ENCODE measurements around the gene SLC6A17. TPM values are rescaled to one million over a fixed set of nuclear protein-coding genes. Genes with fewer than 3 reads are reported as not detected.

Gene SLC6A17
- total and polyA plus RNA-seq, 2 donors (not counting 1 experiment from before 2014, with no cell fraction given) = not detected

- H3K9me3 ChIP-seq (ENCODE audit: control extremely low read depth in 1 of 3, control insufficient read depth in 2 of 3, insufficient read depth in 1 of 3, low read length in 2 of 3) = no peaks in the 10 kb centered on the region
- Mint-ChIP-seq H3K27me3 (no peaks in the 10 kb centered on the region), H3K27ac (no peak overlapping the region), H3K4me1 (peaks cover 6% of the 10 kb centered on the region), H3K9me3 (ENCODE audit: insufficient read depth) (no peaks in the 10 kb centered on the region), H3K4me3 (no peak overlapping the region)
- no peak overlapping the region for H2AFZ ChIP-seq (ENCODE audit: insufficient read depth, low read depth, low read length, poor library complexity, severe bottlenecking)
- ChIA-PET CTCF (interaction anchor here (1.2 to 24.7 kb wide), 6 partner anchors 9 to 297 kb away, joined by 3 to 838 read pairs (median 268); partner anchors contain the start of genes PROK1 and RBM15), POLR2A (no interaction called here)
- no peaks in the 10 kb centered on the region for H4K20me1 ChIP-seq (ENCODE audit: control insufficient read depth, insufficient read depth, low read length, poor library complexity, severe bottlenecking)
- H3K9ac ChIP-seq (ENCODE audit: low read length) = no peak overlapping the region
- no peak overlapping the region for H3K4me3 ChIP-seq (ENCODE audit: control extremely low read depth in 1 of 5, extremely low read depth in 1 of 5, insufficient read depth in 1 of 5, low read depth in 2 of 5, low read length in 4 of 5)
- intact Hi-C loops (cut with micrococcal nuclease) = no loop called here
- H3K79me2 ChIP-seq (ENCODE audit: control insufficient read depth, insufficient read depth, low read length) = no peaks in the 10 kb centered on the region
- no peak overlapping the region for H3K4me2 ChIP-seq (replicated peaks; ENCODE audit: low read depth, low read length, poor library complexity, severe bottlenecking)
- ATAC-seq (ENCODE audit: low read depth) = no peak
- WGBS (ENCODE audit: insufficient coverage) = no CpG with 5 or more reads among the region's 2 CpGs
- peaks cover 3 to 7% of the 10 kb centered on the region in 2 donors for H3K4me1 ChIP-seq (ENCODE audit: control insufficient read depth in 2 of 2, insufficient read depth in 2 of 2, low read length in 2 of 2)
- H3K36me3 ChIP-seq (replicated peaks in 1 of 2; ENCODE audit: control extremely low read depth in 1 of 2, control insufficient read depth in 1 of 2, extremely low read depth in 1 of 2, insufficient read depth in 2 of 2, low read length in 1 of 2) = no peaks in the 10 kb centered on the region
- no peak for TF ChIP-seq EZH2 (IDR thresholded peaks at IDR 0.05; ENCODE audit: borderline replicate concordance, insufficient read depth, low read depth, low read length, poor library complexity, severe bottlenecking)
- TF ChIP-seq CTCF (IDR thresholded peaks at IDR 0.05) = no peak
- DNase-seq = no peak
- H3K27ac ChIP-seq (ENCODE audit: low read length in 2 of 2) = no peak overlapping the region
- no peaks in the 10 kb centered on the region for H3K27me3 ChIP-seq (replicated peaks in 1 of 4; ENCODE audit: control extremely low read depth in 1 of 4, control insufficient read depth in 3 of 4, insufficient read depth in 4 of 4, low read length in 3 of 4)
These were observed 49.9 kb downstream of the SLC6A17 start for GRCh38 chr1:110200190-110200589.

- Histone ChIP-seq H2AFZ (ENCODE audit: insufficient read depth, low read depth, low read length, poor library complexity, severe bottlenecking) (no peak overlapping the region), H3K9me3 (ENCODE audit: control extremely low read depth in 1 of 3, control insufficient read depth in 2 of 3, insufficient read depth in 1 of 3, low read length in 2 of 3) (no peaks in the 10 kb centered on the region), H4K20me1 (ENCODE audit: control insufficient read depth, insufficient read depth, low read length, poor library complexity, severe bottlenecking) (no peaks in the 10 kb centered on the region), H3K36me3 (replicated peaks in 1 of 2; ENCODE audit: control extremely low read depth in 1 of 2, control insufficient read depth in 1 of 2, extremely low read depth in 1 of 2, insufficient read depth in 2 of 2, low read length in 1 of 2) (no peaks in the 10 kb centered on the region), H3K27me3 (replicated peaks in 1 of 4; ENCODE audit: control extremely low read depth in 1 of 4, control insufficient read depth in 3 of 4, insufficient read depth in 4 of 4, low read length in 3 of 4) (no peaks in the 10 kb centered on the region), H3K4me2 (replicated peaks; ENCODE audit: low read depth, low read length, poor library complexity, severe bottlenecking) (no peak overlapping the region), H3K9ac (ENCODE audit: low read length) (no peak overlapping the region), H3K4me1 (ENCODE audit: control insufficient read depth in 2 of 2, insufficient read depth in 2 of 2, low read length in 2 of 2) (peaks cover 3 to 7% of the 10 kb centered on the region in 2 donors), H3K79me2 (ENCODE audit: control insufficient read depth, insufficient read depth, low read length) (no peaks in the 10 kb centered on the region), H3K4me3 (ENCODE audit: control extremely low read depth in 1 of 5, extremely low read depth in 1 of 5, insufficient read depth in 1 of 5, low read depth in 2 of 5, low read length in 4 of 5) (no peak overlapping the region), H3K27ac (ENCODE audit: low read length in 2 of 2) (no peak overlapping the region)
- ChIA-PET POLR2A (no interaction called here), CTCF (interaction anchor here (0.7 to 24.7 kb wide), 7 partner anchors 9 to 296 kb away, joined by 3 to 838 read pairs (median 6); partner anchors contain the start of genes PROK1 and RBM15)
- Mint-ChIP-seq H3K4me1 (peaks cover 6% of the 10 kb centered on the region), H3K27ac (no peak overlapping the region), H3K4me3 (no peak overlapping the region), H3K9me3 (ENCODE audit: insufficient read depth) (no peaks in the 10 kb centered on the region), H3K27me3 (no peaks in the 10 kb centered on the region)
- WGBS (ENCODE audit: insufficient coverage) = 93% methylated on average over 3 of the region's 14 CpGs
- ATAC-seq (ENCODE audit: low read depth) = no peak
- DNase-seq = no peak
- intact Hi-C loops (cut with micrococcal nuclease) = no loop called here
- TF ChIP-seq EZH2 (IDR thresholded peaks at IDR 0.05; ENCODE audit: borderline replicate concordance, insufficient read depth, low read depth, low read length, poor library complexity, severe bottlenecking) (no peak), CTCF (IDR thresholded peaks at IDR 0.05) (no peak)
These were observed 50.4 kb downstream of the SLC6A17 start for GRCh38 chr1:110200666-110201065.
